Activated CD8-positive, alpha-beta T cell treated with anti-CD3 and anti-CD28 coated beads for 36 hours (primary cell): ENCODE measurements around the gene BLCAP. TPM values are rescaled to one million over a fixed set of nuclear protein-coding genes. Genes with fewer than 3 reads are reported as not detected.

Experiments used
- ATAC-seq: fragments of 200-7000 bp; cut with Tn5 transposase; one replicate; pipeline ENCODE4 v1.10.0; 2021; ENCODE audit warnings: mild to moderate bottlenecking, moderate library complexity
- CTCF ChIA-PET: fragments of 350-600 bp; sonication (Branson Sonifier 250); formaldehyde crosslinking; loops from one replicate; lab custom pipeline; 2021; ENCODE audit warnings: antibody characterized with exemption; lab: Charles Lee
- POLR2A ChIA-PET: fragments of 350-600 bp; sonication (Branson Sonifier 250); formaldehyde crosslinking; loops from one replicate; lab custom pipeline; 2021; ENCODE audit warnings: antibody characterized with exemption; lab: Charles Lee
- DNase-seq: peaks from one replicate; pipeline ENCODE4 v3.0.0-alpha.2; 2020
- H3K27ac Mint-ChIP-seq: one replicate; pipeline ENCODE4 v1.8.0; 2021; ENCODE audit warnings: mild to moderate bottlenecking, mixed read lengths
- H3K27me3 Mint-ChIP-seq: one replicate; pipeline ENCODE4 v1.8.0; 2021; ENCODE audit warnings: mixed read lengths
- H3K36me3 Mint-ChIP-seq: one replicate; pipeline ENCODE4 v1.8.0; 2021; ENCODE audit warnings: low read depth, mixed read lengths
- H3K4me1 Mint-ChIP-seq: one replicate; pipeline ENCODE4 v1.8.0; 2021; ENCODE audit warnings: low read depth, mixed read lengths
- H3K4me3 Mint-ChIP-seq: one replicate; pipeline ENCODE4 v1.8.0; 2021; ENCODE audit warnings: mild to moderate bottlenecking, moderate library complexity, mixed read lengths
- H3K9me3 Mint-ChIP-seq: one replicate; pipeline ENCODE4 v1.8.0; 2021; ENCODE audit warnings: mixed read lengths
- intact Hi-C: fragments of 100-400 bp; cut with micrococcal nuclease; formaldehyde crosslinking; loops from one replicate; pipeline ENCODE4 v1.10.0; 2022
- total RNA-seq, 2 experiments: library from RNA; stranded (reverse); gene quantifications; one replicate each; pipeline ENCODE4 v1.2.3, GENCODE V29; 2021
- TF ChIP-seq, protein P1 (sequence below): fragments of 200-600 bp; IDR thresholded peaks from one replicate; pipeline ENCODE4 v1.8.0; 2022; ENCODE audit warnings: antibody characterized with exemption, mild to moderate bottlenecking

Gene BLCAP
- total RNA-seq, 2 experiments from 2014 or later, result 27.6 to 27.9 TPM

DNA sequence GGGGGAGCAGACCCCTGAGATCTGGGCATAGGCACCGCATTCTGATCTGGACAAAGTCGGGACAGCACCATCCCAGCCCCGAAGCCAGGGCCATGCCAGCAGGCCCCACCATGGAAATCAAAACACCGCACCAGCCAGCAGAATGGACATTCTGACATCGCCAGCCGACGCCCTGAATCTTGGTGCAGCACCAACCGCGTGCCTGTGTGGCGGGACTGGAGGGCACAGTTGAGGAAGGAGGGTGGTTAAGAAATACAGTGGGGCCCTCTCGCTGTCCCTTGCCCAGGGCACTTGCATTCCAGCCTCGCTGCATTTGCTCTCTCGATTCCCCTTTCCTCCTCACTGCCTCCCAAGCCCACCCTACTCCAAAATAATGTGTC, 4.7 kb downstream of the BLCAP start:
- DNase-seq (no peak), ATAC-seq (no peak)
- Mint-ChIP-seq H3K27me3 (no peaks in the 10 kb centered on the region), H3K36me3 (peaks cover 8% of the 10 kb centered on the region), H3K4me1 (peaks cover 46% of the 10 kb centered on the region), H3K27ac (no peak overlapping the region), H3K4me3 (no peak overlapping the region), H3K9me3 (no peaks in the 10 kb centered on the region)
- TF ChIP-seq, protein P1, sequence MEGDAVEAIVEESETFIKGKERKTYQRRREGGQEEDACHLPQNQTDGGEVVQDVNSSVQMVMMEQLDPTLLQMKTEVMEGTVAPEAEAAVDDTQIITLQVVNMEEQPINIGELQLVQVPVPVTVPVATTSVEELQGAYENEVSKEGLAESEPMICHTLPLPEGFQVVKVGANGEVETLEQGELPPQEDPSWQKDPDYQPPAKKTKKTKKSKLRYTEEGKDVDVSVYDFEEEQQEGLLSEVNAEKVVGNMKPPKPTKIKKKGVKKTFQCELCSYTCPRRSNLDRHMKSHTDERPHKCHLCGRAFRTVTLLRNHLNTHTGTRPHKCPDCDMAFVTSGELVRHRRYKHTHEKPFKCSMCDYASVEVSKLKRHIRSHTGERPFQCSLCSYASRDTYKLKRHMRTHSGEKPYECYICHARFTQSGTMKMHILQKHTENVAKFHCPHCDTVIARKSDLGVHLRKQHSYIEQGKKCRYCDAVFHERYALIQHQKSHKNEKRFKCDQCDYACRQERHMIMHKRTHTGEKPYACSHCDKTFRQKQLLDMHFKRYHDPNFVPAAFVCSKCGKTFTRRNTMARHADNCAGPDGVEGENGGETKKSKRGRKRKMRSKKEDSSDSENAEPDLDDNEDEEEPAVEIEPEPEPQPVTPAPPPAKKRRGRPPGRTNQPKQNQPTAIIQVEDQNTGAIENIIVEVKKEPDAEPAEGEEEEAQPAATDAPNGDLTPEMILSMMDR, result no peak
- ChIA-PET CTCF (no interaction called here), POLR2A (no interaction called here)
- intact Hi-C loops, result no loop called here

- CTCF ChIA-PET, result interaction anchor here (0.6 kb wide), 1 partner anchor 344 kb away, joined by 3 read pairs; the partner anchor contains the start of gene RPN2
- POLR2A ChIA-PET, result no interaction called here
- peaks cover 14% of the 10 kb centered on the region for H3K36me3 Mint-ChIP-seq
- intact Hi-C loops, result no loop called here
- DNase-seq (no peak), ATAC-seq (no peak)
- H3K9me3 Mint-ChIP-seq, result no peaks in the 10 kb centered on the region
- H3K27ac Mint-ChIP-seq, result no peak overlapping the region
- peaks cover 48% of the 10 kb centered on the region for H3K4me1 Mint-ChIP-seq
- H3K4me3 Mint-ChIP-seq, result no peak overlapping the region
- no peaks in the 10 kb centered on the region for H3K27me3 Mint-ChIP-seq
- TF ChIP-seq, protein P1, result no peak
Measured at GRCh38 chr20:37522260-37523011, 5.2 kb downstream of the BLCAP start.

DNA sequence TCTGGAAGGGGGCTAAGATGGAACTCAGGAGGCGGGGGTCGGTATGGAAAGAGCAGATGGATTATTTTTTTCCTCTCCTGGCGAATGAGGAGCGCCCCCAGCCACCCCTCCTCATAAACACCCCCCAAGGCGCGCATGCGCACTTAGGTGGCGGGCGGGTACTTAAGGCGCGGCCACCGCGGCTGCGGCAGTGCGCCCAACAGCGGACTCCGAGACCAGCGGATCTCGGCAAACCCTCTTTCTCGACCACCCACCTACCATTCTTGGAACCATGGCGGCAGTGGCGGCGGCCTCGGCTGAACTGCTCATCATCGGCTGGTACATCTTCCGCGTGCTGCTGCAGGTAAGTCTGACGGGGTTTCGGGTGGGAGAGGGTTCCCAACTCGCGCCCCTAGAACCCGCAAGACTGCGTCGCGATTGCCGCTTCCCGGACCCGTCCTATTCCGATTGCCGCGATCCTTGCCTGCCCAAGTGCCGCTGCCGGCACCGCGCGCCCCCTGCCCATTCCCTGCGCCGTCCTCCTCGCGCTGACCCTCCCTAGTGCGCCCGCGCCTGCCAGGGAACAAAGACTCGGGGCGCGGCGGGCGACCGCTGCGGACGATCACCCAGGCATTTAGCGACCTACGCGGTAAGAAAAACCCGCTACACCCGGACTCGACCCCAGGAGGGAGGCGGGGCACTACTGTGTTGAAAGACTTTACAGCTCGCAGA, 6.5 kb downstream of the BLCAP start, which contains the start of gene NNAT:
Gene NNAT (plus strand): TSS at position 190 of the 711 bp plus-strand sequence. CDS start 82 bp downstream, at position 272.
- Mint-ChIP-seq H3K36me3 (peaks cover 14% of the 10 kb centered on the region), H3K4me1 (peaks cover 50% of the 10 kb centered on the region), H3K4me3 (peak within 1 kb of the TSS; percentile 50), H3K9me3 (no peaks in the 10 kb centered on the region), H3K27me3 (no peaks in the 10 kb centered on the region), H3K27ac (no peak within 1 kb of the TSS)
- intact Hi-C loops, result no loop called here
- ChIA-PET CTCF (interaction anchor here (0.6 kb wide), 1 partner anchor 342 kb away, joined by 3 read pairs; the partner anchor contains the start of gene RPN2), POLR2A (no interaction called here)
- DNase-seq, result no peak
- ATAC-seq, result no peak
- TF ChIP-seq, protein P1, result no peak

- peaks cover 14% of the 10 kb centered on the region for H3K36me3 Mint-ChIP-seq
- no peaks in the 10 kb centered on the region for H3K27me3 Mint-ChIP-seq
- ATAC-seq (no peak), DNase-seq (no peak)
- ChIA-PET POLR2A (no interaction called here), CTCF (no interaction called here)
- intact Hi-C loops, result no loop called here
- H3K27ac Mint-ChIP-seq, result no peak overlapping the region
- H3K4me3 Mint-ChIP-seq, result peak overlapping the region; percentile 50
- H3K4me1 Mint-ChIP-seq, result peaks cover 43% of the 10 kb centered on the region
- H3K9me3 Mint-ChIP-seq, result no peaks in the 10 kb centered on the region
- TF ChIP-seq, protein P1, result no peak
Measured at GRCh38 chr20:37520419-37520955, 7.2 kb downstream of the BLCAP start.
